Choroid plexus epithelial cell (primary cell): ENCODE measurements around the gene SPATA12.

Source experiments
- DNase-seq: peaks from one replicate; pipeline ENCODE4 v3.0.0-alpha.2; 2010; ENCODE audit warnings: low read depth
- H3K4me3 ChIP-seq: 2 replicates; pipeline ENCODE4 v1.5.1; 2011; ENCODE audit warnings: low read depth, mild to moderate bottlenecking, control low read depth, low read length, moderate library complexity
- TF ChIP-seq, protein P1 (sequence below): conservative IDR thresholded peaks from 2 replicates; pipeline ENCODE4 v1.5.1; 2011; ENCODE audit warnings: low read depth, mild to moderate bottlenecking, control low read depth, inconsistent platforms, low read length, moderate library complexity

The SPATA12 gene

DNA sequence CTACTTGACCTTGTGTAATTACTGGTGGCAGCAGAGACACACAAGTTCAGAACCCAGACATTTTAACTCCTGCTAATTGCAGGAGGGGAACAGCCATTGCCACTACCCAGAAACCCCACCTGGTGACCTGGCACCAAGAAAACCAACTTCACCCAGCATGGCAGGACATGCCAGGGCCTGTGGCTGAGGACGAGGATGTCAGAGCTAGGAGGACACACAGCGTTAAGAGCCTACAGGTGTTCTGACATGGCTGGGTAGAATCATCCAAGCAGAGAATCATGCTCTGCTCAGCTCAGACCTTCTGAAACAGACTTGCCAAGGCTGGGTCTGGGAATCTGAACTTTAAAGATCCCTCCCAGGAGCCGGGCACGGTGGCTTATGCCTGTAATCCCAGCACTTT lies 11.7 kb upstream of the SPATA12 start:
- no peak overlapping the region for H3K4me3 ChIP-seq
- DNase-seq = no peak
- TF ChIP-seq, protein P1, sequence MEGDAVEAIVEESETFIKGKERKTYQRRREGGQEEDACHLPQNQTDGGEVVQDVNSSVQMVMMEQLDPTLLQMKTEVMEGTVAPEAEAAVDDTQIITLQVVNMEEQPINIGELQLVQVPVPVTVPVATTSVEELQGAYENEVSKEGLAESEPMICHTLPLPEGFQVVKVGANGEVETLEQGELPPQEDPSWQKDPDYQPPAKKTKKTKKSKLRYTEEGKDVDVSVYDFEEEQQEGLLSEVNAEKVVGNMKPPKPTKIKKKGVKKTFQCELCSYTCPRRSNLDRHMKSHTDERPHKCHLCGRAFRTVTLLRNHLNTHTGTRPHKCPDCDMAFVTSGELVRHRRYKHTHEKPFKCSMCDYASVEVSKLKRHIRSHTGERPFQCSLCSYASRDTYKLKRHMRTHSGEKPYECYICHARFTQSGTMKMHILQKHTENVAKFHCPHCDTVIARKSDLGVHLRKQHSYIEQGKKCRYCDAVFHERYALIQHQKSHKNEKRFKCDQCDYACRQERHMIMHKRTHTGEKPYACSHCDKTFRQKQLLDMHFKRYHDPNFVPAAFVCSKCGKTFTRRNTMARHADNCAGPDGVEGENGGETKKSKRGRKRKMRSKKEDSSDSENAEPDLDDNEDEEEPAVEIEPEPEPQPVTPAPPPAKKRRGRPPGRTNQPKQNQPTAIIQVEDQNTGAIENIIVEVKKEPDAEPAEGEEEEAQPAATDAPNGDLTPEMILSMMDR = no peak

DNA sequence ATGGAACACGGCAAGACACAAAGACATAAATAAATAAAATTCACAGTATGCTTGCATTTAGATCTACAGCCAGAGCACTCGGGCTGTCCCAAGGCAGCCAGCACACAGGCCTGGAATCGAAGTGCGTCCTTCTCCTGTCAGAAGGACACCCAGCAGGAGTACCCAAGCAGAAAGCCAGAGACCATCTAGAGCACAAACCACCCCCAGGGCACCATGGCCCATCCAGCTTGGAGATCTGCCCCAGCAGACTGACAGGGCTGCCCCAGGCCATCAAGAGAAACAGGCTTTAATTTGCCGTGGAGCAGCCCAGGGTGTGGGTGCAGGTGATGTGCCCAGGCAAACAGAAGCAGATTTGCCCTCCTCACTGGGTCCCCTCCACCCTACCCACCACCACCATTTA lies 7.8 kb upstream of the SPATA12 start:
- TF ChIP-seq, protein P1 = no peak

DNA sequence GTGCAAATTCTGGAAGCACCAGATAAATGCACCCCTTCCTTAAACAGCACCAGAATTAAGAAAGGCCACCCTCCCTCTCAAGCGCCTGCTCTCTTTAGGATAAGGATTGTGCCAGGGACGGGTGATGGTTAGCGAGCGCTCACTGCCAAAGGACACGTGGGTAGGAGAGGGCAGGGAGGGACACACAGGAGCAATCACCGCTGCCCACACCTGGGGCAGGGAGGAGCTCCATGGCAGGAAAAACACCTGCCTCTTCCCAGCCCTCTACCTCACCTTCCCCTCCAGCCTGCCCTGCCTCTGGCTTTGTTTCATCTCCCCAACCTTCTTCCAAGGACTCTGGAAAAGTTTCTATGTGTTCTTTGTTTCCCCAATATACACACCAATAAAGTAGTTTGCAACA lies 7.3 kb upstream of the SPATA12 start:
- no peak for DNase-seq
- H3K4me3 ChIP-seq = no peak overlapping the region
- TF ChIP-seq, protein P1 = no peak

More for the DNA sequence above, 7.8 kb upstream of the SPATA12 start:
- H3K4me3 ChIP-seq = no peak overlapping the region
- no peak for DNase-seq

DNA sequence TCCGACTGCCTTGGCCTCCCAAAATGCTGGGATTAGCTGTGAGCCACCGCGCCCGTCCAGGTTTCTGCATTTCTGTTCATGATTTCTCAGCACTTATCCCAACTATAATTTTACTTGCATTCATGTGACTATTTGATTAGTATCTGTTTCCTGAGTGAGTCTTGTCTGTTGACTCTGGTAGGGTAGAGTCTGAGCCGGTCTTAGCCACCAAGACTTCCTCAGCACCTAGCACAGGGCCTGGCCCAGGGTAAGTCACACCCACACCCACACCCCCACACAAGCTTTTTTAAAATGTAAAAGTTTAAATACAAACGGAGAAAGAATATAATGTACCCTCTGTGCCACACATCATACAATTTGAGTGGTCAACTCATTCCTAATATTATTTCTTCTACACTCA lies 3.1 kb upstream of the SPATA12 start:
- H3K4me3 ChIP-seq = no peak overlapping the region
- TF ChIP-seq, protein P1 = no peak
- DNase-seq = no peak

DNA sequence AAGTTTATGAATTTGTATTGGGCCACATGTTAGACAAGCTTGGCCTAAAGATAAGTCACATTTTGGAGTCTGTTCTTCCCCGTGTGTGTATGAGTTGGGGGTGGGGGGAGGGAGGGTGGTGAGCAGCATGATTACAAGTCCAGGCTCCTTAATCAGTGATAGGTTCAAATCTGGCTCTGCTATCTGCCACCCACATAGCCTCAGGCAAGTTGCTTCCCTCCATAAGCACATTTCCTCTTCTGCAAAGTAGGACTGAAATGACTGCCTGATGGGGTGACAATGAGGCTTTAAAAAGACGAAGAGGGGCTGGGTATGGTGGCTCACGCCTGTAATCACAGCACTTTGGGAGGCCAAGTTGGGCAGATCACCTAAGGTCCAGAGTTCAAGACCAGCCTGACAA lies 1.1 kb upstream of the SPATA12 start:
- DNase-seq = no peak
- H3K4me3 ChIP-seq = no peak overlapping the region
- TF ChIP-seq, protein P1 = no peak

DNA sequence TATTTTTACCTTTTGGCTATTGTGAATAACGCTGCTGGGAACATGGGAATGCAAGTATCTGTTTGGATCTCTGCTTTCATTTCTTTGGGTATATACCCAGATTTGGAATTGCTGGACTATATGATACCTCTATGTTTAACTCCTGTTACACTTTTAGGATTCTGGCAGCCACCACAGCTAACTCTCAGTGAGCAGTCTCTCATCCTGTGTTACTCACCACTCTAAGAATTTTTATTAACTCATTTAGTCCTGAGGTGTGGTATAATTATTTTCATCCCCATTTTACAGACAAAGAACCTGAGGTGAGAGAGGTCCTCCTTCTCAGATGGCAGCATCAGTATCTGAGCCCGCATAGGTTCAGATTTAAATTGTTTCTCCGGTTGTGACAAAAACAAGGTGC lies 1.1 kb downstream of the SPATA12 start:
- H3K4me3 ChIP-seq = no peak overlapping the region
- no peak for DNase-seq
- TF ChIP-seq, protein P1 = no peak

DNA sequence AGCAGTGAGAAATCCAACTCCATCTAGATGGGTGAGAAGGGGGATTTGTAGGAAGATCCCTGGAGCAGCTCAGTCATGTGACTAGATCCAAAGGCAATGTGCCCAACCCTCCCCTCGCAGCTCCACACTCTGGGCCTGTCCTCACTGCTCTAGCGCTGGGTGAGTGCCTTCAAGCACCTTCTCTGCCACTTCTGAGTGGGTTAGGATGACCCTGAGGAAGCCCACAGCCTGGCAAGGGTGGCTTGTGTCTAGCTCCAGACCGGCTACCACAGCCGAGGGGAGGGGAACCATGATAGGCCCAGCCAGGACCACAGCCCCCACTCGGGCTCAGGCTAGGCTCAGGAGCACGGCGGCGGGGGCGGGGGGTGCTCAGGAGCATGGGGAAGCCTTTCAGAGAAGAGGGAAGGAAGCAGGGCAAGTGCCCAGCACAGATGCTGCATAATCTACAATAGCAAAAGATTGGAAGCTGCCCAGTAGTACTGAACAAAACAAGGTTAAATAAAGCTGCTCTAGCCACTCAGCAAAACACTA lies 1.7 kb downstream of the SPATA12 start:
- no peak for DNase-seq
- TF ChIP-seq, protein P1 = no peak
- H3K4me3 ChIP-seq = no peak overlapping the region
